GM21528 (cell line): ENCODE results near the gene FAM149A.
A peak's percentile ranks its signal among the peaks of the same experiment; 100 is the strongest.

Experiments used
- ATAC-seq: cut with Tn5 transposase; IDR thresholded peaks from one replicate; pipeline ENCODE4 v1.9.1; 2021; ENCODE audit warnings: mild to moderate bottlenecking, moderate library complexity; ENCODE audit not compliant: unreplicated experiment, low FRiP score

Gene FAM149A

GRCh38 chr4:186104114-186104889 lies at the start of gene FAM149A:
TSS of gene FAM149A (plus strand) at chr4:186104704.
- ATAC-seq: peak; percentile 78

DNA sequence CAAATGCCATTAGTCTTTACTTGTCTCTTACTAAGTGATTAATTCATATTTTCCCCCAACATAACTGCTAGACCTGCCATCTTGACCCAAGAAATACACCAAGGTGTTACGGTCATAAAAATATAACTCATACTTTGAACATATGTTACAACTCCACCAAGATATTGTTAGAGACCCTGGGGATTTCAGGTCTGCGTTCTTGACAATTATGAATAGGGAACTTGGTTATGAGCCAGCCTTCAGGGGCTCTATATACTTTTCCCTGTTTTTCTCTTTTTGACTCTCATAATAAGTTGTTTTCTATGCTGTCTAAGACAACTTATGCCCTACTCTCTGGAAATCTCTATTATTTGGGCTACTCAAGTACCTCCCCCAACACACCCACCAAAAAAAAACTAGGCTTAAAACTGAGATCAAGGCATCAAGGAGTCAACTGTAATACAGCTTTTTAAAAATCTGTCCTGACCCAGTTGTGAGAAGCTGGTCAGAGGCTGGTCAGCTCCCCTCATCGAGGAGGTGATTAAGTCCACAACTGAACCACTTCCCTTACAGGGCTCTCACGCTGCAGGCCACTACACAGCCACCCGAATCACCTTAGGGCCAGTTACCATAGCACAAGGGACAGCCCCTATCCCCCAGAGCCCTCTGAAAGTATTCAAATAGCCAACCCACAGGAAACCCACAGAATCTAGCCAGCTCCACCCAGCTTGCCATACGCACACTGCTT lies 46.1 kb upstream of the FAM149A start:
- ATAC-seq: peak; percentile 100

DNA sequence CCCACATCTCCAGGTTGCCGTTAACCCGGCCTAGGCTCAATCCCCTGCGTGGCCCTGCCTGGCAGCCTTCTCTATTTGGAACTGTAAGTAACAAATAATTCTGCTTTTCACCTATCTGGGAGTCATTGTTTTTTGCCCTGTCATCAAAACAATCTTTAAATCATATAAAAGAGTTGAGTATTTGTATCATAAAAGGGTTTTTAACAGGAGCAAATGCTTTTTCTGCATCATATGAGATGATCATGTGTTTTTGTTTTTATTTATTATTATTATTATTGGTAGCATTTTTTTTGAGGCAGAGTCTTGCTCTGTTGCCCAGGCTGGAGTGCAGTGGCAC lies 45.6 kb upstream of the FAM149A start:
- no peak for ATAC-seq

DNA sequence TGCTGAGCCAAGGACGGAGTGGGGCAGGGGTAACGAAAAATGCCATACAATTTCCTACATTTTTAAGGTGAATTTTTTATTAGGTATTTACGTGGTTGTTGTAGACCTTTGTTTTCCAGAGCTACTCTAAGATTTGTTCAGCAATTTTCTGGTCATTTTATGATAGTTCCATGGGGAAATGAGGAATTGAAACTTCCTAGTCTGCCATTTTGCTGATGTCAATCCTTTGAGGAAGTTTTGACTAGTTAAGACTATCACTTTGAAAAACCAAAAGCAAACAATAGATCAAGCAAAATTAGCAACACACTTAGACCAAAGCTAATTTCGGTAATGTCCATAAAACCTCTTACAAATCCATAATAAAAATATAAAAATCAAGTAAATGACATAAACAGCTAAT lies 42.6 kb upstream of the FAM149A start:
- no peak for ATAC-seq

DNA sequence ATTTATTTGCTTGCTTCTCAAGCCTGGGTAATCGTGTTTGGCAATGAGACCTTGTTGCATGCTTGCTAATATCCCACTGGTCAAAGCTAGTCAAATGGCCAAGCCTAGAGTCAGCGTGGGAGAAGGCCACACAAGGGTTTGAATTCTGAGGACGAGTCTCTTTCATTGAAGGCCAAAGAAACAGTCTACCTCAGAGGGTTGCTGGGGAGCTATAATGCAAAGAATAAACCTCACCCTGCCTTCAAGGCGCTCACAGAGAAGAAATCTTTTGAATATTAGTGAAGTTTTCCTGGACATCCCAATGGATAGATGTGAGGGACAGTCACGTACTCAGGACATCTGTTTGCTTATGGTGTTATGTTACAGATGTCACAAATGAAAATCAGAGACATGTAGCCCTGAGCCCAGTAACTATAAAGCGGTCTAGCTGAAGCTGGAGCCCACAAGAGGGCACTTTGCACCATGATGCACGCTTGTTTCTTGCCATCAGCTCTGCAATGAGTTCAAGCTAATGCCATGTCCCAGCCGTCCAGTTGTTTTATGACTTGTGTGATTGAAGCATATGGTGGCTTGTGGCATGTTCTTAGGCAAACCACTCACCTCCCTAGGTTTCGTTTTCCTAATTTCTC lies 36.6 kb upstream of the FAM149A start:
- ATAC-seq: peak; percentile 85

- ATAC-seq: peak; percentile 37
These were observed 35.7 kb upstream of the FAM149A start, which contains the start of gene TLR3 for GRCh38 chr4:186068581-186069348. TSS of gene TLR3 (plus strand) at chr4:186069156. CDS start at chr4:186076620, 7,464 bp downstream.

- ATAC-seq: no peak
These were observed 34.8 kb upstream of the FAM149A start for GRCh38 chr4:186069729-186070128.

DNA sequence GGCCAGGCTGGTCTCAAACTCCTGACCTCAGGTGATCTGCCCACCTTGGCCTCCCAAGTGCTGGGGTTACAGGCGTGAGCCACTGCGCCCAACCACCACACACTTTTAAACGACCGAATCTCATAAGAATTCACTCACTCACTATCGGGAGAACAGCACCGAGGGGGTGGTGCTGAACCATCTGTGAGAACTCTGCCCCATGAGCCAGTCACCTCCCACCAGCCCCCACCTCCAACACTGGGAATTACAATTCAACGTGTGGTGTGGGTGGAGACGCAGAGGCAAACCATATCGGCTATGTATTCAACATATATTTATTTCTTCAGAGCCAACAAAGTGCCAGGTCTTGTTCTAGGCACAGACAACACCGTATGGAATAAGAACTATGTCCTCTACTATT lies 32.0 kb upstream of the FAM149A start:
- no peak for ATAC-seq

- no peak for ATAC-seq
These were observed 30.3 kb upstream of the FAM149A start for GRCh38 chr4:186074189-186074588.

DNA sequence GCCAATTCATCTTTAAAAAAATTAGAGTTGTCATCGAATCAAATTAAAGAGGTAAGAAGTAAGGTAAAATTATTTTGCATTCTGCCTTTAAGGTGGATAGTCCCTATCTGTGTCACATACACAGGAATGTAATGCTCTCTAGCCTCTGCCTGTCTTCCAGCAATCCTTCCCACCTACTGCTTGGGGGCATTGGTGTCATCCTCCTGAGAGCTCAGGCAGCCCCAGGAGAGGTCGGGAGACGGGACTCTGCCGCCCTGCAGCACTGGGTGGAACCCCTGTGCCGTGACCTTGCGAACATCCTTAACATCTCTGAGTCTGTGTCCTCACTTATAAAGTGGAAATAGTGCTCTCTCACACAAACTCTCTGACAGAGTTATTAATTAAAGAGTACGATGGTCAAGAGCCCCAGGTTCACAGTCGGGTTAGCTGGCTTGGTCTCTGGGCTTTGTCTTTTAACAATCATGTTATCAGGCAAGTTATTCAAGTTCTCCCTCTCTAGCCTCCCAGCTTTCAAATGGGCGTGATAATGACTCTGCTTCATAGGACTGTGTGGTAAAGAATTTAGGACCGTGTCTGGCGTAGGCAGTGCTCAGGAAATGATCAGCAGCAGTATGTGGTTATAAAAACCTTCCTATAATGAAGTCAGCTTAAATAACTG lies 25.4 kb upstream of the FAM149A start:
- no peak for ATAC-seq

GRCh38 chr4:186079694-186080093 lies 24.8 kb upstream of the FAM149A start:
- ATAC-seq: no peak

DNA sequence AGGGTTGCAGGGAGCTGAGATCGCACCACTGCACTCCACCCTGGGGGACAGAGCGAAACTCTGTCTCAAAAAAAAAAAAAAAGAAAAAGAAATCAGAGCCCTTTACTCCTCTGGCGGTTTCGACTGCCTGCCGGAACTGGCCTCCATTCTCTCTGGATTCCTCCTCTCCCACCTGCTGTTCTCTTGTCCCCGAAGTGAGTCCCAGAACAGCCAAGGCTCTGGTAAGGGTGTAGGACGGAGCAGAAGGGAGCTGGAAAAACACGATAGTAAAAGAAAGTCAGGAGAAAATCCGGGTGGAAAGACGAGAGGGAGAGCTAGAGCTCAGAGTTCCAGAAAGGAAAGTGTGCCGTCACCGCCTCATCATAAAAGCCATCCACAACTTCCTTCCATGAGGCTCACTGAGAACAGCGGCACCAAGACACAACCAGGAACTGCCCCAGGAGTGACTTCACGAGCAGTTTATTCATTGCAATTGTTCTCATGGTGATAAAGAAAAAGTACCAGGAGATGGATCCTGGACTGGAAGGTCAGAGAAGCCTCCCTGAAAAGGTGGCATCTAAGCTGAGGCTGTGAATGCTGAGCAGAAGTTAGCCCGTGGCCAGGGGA lies 23.2 kb upstream of the FAM149A start:
- no peak for ATAC-seq

DNA sequence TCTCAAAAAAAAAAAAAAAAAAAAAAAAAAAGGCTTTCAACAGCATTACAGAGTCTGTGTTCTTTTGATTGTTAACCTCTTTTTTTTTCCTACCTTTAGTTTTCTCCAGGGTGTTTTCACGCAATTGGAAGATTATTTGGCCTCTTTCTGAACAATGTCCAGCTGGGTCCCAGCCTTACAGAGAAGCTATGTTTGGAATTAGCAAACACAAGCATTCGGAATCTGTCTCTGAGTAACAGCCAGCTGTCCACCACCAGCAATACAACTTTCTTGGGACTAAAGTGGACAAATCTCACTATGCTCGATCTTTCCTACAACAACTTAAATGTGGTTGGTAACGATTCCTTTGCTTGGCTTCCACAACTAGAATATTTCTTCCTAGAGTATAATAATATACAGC lies 22.3 kb upstream of the FAM149A start:
- ATAC-seq: no peak

DNA sequence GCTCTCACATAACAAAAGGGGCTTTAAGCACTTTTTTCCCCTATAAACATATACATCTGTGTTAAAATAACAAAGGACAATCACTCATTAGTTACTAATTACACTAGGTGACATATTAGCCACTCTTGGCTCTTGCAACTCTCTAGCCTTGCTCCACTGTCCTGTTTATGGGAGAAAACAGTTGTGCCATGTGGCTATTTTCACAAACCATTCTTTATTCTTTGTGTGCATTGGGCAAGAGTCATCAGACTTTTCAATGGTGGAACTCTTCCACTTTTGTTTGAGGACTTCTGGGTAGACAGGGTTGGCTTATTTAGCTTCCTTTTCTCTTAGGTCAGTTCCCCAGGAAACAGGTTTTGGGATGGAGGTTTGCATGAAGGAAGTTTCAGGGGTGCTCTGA lies 16.0 kb upstream of the FAM149A start:
- no peak for ATAC-seq

- ATAC-seq: no peak
These were observed 12.2 kb upstream of the FAM149A start for GRCh38 chr4:186092296-186092695.

- no peak for ATAC-seq
These were observed 9.1 kb upstream of the FAM149A start for GRCh38 chr4:186095406-186095805.

DNA sequence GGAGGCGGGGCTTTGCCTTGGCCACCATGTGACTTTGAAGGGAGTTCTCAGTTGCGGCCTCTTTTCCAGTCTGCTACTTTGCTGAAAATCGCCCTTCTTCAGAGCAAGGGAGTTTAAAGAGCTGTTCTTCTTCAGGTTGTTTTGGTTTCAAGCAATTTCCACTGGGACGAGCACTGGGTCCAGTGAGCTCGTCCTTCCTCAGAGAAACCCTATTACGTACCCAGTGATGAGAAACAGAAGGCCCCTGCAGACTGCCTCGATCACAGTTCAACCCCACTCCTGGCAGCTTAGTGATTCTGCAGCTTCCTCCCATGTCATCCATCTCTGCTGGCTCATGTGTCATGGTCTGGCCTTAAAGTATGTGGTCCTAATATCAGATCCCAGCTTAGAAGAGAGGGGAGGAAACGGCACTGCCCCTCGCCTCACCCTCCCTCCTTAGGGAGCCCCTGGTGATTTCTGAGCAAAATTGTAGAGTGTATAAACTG lies 7.8 kb upstream of the FAM149A start:
- no peak for ATAC-seq

DNA sequence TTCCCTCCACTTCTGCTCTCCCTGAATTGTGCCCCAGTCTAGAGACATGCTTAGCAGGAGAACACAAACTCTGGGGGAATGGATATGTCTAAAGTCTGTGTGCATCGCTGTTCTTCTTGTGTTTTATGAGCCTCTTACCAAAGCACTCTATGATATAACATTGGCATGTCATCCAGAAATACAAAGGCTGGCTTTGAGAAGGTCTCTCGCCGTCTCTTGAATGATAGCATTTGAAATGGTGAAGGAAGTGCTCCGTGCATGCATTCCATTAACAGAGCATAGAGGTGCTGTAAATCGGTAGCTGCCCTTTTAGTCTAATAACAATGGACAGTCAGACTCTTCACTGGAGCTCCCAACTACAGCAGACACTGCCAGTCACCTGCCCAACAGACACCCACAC lies 7.1 kb upstream of the FAM149A start:
- ATAC-seq: no peak

DNA sequence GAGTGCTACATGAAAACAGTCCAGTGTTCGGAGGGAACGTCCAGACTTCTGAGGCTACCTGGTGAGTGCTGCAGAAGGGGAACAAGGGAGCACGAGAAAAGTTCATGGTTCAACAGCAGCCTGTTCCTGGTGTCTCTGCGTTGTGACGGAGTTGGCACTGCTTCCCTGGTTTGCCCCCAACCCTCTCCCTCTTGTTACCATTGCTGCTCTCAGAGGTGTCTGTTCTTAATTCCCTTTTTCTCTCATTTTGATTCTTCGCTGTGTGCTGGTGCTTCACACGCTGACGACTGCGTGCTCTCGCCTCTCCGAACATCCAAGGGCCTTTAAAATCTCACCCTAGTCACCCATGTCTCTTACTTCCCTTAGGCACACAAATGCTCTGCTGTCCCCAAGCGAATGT lies 1.6 kb upstream of the FAM149A start:
- ATAC-seq: no peak
